HT1080 (cell line): ENCODE measurements around the gene SARDH. TPM values are rescaled to one million over a fixed set of nuclear protein-coding genes. Genes with fewer than 3 reads are reported as not detected.

Source experiments
- DNase-seq: peaks from one replicate; pipeline ENCODE4 v3.0.0-alpha.2; 2015; ENCODE audit warnings: low read depth
- total RNA-seq: library from RNA; depleted of rRNA; stranded (reverse); fragments of >200 nt; shearing (Covaris generic); gene quantifications from 2 replicates; pipeline ENCODE4 v1.2.3, GENCODE V29; 2014

SARDH gene
- total RNA-seq, 1 experiment from 2014 or later: 0.05 TPM

DNA sequence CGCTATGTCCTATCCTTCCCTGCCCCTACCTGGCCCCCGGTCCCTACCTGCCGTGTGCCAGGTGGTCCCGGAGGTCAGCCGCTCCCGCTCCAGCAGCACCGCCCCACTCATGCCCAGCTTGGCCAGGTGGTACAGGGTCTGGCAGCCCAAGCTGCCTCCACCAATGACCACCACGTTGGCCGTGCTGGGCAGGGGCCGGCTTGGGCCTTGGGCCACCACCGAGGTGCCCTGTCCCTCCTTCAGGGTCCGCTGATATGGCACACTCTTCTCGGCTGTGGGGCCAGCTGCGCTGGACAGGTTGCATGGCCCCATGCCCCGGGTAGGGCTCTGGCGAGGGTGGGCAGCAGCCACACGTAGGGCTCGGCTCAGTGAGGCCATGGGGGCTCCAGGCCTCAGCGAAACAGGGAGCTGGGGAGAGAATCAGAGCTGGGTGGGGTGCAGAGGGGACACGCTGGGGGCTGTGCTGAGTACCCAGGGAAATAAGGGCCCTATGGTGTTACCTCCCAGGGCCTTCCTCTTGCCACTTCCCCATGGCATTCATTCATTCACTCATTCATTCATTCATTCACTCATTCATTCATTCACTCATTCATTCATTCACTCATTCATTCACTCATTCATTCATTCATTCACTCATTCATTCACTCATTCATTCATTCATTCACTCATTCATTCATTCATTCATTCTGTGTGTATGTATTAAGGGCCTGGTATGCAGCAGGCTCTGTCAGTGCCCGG lies 4.2 kb downstream of the SARDH start:
- DNase-seq: no peak

DNA sequence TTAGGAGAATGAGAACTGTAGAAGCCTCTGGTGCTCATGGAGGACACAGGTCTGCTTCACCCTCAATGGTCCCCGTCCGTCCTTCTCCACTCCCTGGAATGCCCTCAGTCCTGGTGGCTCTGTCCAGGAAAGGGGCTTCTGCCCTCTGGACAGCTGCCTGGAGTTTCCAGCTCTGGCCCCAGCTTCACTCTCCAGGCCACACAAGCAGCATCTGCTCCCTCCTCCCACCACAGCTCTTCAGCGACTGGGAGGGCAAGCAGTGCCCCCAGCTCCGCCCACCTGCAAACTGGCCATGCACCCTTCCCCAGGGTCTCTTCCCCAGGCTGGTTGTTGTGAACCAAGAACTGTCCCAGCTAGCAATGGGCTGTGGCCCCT lies 4.7 kb downstream of the SARDH start:
- no peak for DNase-seq

DNA sequence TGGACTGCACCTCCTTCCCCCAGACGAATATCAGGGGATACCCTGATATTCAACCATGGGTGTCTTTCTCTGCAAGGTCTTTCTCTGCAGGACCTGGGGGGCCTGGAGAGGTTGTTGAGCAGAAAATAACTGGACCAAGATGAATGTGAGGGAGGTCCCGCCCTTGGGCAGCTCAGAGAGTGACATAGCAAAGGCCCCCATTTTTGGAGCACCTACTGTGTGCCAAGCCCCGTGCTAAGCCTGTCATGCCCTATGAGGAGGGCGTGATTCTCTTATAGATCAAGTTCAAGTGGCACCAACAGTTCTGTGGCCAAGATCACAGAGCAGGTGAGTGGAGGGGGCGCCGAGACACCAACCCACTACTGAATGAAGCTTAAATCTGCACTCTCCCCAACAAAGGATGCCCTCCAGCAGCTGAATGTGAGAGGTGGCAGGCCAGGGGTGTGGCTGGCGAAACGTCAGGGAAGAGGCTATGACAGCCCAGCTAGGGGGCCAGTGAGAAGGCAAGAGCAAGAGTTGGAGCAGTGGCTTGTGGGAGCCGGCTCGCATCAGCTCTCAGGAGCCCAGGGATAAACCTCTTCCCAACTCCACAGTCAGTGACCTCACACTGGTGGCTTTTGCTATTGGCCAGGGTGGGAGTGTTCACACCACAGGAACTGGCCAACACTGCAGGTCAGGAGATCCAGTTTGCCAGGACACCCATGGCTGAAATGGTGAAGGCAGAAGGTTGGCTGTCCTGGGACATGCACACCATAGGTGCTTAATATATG lies 5.3 kb downstream of the SARDH start:
- no peak for DNase-seq

DNA sequence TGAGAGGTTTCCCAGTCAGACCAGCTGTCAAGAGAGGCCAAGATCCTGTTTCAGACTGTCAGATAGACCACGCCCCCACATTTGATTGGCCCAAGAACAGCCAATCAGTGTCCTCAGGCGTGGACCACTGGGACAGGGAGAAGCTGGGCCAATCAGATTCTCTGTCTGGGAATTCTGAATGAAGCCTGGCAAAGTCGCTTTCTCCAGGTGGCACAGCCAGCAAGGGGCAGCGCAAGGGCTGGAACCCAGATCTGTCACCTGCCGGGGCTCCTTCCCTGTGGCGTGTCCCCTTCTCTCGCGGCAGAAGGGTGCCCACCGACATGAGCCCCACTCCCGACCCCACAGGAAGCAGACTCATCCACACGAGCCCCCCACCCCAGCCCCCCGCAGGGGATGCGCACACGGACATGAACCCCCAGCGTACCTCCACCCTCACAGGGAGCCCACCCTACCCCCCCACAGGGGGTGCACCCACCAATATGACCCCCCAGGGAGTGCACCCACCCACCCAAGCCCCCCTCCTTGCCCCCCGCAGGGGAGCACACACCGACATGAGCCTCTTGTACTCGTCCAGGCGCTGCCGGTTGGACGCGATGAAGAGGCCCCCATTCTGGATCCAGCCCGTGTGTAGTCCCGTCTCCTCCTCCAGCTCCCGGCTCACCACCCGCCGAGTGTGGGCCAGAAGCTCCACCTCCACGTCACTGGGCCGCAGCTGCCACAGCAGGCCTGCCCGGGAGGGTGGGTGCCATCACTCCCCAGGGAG lies 6.1 kb downstream of the SARDH start:
- DNase-seq: peak; percentile 48

DNA sequence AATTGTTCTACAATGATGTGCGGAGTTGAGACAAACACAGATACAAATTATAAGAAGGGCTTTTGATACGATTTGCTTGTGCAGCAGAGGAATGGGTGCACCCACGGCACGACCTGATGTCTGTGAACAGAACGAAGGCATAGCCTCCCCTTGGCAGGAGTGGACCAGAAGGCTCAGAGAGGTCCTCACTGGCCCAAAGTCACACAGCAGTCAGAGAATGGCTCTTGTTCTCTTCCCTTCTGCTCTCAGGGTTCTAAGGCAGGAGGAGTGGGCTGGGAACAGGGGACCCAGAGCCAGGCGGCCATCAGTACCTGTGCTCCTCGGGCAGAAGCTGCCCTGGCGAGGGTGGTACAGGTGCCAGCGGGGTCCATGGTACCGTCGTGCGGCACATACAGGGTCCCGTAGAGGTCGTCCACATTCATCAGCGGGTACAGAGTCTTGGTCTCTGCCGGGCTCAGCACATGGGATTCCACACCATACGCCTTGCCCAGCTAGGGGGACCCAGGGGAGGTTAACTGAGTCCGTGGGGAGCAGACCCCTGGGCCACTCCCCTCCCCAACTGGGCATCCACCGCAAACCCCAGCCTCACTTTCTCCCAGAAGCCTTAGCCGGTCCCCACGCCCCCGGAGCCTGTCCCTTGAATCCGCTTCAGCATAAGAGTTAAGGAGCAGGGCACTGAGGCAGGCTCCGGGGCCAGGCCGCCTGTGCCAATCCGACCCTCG lies 7.0 kb downstream of the SARDH start:
- DNase-seq: no peak

DNA sequence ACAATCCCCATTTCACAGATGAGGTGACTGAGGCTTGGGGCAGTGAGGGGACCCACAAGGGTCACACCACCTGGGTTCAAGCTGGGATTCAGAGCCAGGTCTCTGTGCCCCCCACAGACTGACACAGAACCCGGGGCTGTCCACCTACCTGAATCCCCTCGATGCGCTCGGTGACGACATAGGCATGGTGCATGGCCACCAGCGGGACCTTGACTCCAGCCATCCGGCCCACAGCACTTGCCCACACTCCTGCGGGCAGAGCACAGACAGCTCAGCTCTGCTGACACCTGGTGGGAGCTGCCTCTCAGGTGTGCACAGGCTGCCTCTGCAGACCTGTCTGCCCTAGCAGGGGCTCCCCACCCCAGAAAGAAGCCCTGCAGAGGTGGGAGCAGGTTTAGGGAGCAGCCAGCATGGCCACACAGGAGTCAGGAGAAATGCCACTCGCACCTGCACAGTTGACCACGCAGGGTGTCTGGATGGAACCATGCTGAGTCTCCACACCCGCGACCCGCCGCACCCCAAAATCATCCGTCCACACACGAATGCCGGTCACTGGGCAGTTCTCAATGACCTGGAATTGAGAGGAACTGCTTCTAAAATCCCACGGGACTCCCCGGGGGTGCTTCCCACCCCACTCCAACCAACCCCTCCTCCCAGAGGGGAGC lies 8.4 kb downstream of the SARDH start:
- DNase-seq: no peak

DNA sequence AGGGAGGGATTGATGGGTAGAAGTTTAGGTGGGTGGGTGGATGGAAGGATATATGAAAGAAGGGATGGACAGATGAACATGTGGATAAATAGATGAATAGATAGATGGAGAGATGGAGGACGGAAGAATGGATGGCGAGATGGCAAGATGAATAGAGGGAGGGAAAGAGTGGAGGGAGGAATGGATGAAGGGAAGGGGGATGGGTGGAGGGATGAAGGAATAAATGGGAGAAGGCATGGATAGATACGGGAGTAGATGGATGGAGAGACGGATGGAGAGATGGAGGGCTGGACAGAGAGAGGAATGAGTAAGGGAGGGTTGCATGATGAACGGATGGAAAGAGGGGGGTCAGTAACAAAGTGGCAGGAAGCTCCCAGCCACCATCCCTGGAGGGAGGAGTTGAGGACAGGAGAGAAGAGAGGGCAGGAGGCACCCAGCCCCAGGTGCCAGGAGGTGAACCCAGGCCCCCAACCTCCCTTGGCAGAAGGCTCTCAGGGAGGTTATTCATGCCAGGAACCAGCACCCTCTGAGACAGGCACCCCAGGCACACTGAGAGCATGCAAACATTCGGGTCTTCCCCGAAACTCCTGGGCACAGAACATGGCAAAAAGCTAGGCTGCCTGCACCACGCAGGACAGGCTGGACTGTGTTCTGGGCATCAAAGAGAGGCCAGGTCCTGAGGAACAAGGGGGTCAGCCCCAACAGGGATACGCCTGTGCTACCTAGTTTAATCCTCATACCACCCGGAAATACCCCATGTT lies 9.1 kb downstream of the SARDH start:
- no peak for DNase-seq

DNA sequence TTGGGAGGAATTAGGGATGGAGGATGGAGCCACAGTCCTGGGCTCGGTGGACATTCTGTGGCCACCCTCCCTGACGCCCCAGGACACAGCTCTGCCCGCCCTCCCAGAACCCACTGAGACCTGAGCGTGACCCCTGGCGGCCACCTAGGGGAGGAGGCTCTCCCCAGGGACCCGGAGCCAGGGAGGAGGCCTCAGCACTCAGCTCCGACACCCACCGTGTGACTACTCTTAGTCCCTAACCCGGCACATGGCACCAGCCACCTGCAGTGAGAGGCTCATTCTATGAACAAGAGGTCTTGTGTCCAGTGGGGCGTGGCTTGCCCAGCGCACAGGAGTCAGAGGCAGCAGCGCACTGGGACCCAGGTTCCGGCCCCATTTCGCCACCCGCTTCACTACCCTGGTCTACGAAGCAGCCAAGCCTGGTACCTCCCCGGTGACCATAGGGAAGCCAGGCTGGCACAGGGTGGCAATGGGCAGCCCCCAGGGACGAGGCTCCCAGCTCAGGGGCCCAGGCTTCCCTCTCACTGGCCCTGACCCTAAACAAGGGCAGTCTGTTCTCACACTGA lies 10.2 kb downstream of the SARDH start:
- no peak for DNase-seq

DNA sequence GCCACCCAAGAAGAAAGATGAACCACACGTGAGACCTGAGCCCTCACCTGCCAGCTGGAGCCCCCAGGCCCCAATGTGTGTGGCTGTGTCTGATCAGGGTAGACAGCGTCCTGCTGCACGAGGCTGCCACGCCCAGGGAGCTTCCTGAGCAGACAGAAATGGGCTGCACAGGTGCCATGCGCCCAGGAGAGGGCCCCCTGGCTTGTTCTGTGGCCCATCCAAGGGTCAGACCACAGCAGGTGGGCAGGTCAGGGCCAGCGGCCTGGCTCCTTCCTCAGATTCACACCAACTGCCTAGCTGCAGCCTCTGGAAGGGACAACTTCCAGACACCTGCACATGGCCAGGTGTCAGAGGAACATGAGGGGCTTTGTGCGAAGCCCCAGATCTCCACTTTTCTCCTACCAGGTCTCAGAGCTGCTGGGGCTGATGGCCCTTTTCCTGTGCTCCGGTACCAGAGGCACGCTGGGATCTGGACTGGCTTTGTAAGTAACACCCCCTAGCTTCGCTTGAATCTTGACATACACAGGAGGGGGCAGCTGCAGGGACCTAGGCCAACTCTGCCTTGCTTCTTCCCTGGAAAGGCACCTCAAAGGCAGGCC lies 10.8 kb downstream of the SARDH start:
- no peak for DNase-seq

DNA sequence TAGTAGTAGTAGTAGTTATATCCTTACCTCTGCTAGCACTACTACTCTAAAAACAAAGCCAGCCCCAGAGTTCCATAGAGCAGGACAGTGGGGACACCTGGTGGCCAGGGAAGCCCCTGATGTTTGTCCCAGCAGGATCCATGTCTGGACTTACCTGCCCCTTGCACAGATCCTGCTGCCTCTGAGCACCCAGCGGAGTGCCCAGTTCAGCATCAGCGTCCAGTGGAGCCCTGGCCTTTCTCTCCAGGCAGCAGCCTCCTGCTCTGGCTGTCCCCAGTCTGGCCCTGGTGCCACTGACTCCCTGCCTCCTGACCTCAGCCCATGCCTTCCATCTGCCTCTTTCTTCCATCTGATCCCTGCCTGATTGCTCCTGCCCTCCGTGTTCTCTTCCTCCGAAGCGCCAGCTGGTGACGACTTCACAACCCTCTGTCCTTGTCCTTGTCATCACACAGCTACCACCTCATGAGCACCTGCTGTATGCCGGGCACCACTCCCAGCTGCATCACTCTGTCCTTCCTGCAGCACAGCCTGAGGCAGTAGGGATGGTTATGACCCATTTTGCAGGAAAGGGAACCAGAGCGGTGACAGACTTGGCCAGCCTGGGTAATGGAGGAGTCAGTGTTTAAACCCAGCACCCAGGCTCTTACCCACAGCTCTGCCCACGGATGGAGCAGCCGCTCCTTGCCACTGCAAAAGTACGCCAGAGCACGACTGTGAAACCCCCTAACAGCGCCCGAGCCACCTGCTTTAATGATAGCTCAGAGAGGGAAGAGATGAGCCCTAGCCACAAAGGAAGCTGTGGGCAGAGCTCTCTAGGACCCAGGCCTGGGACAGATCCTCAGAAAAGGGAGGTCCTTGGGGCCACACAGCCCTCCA lies 11.5 kb downstream of the SARDH start:
- peak; percentile 49 for DNase-seq

DNA sequence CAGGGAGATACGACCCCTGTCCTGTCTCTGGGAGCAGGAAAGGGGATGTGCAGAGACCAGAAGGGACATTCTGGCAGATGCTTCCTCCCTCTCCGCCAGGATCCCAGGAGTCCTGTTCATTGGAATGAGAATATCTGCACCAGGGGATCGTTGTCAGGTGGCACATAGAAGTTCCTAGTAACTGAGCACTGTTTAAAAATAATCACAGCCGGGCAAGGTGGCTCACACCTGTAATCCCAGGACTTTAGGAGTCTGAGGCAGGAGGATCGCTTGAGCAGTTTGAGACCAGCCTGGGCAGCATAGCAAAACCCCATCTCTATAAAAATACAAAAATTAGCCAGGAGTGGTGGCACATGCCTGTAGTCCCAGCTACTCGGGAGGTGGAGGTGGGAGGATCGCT lies 12.3 kb downstream of the SARDH start:
- no peak for DNase-seq

DNA sequence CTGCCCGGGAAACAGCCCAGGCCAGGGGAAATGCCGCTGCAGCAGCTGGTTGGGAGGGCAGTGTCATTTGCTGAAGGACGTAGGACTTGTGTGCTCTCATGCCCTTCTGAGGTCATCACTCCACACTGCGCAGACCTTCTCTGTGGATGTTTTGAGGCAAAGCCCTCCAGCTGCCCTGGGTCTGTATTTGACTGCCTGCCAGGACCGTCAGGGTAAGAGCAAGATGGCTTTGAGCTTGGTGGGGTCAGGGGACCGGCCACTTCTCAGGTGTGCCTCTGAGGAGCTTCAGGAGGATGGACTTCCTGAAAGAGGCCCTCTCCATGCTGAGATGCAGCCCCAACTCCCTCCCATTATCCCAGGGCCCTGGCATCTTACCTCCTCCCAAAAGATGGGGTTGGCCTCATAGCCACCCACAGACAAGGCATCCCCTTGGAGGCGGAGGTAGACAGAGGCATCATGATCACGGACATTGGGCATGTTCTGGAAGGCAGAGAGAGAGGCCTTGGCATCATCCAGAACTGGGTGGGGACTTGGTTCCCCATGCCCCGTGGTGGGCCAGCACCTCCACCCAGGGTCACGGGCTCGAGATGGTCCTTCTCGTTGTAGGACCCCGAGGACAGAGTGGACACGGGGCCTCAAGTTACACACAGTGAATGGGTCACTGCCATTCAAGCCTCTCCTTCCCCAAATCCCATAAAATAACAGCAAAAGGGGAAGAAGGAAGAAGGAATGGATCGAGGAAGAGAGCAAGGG lies 19.4 kb downstream of the SARDH start:
- DNase-seq: no peak

DNA sequence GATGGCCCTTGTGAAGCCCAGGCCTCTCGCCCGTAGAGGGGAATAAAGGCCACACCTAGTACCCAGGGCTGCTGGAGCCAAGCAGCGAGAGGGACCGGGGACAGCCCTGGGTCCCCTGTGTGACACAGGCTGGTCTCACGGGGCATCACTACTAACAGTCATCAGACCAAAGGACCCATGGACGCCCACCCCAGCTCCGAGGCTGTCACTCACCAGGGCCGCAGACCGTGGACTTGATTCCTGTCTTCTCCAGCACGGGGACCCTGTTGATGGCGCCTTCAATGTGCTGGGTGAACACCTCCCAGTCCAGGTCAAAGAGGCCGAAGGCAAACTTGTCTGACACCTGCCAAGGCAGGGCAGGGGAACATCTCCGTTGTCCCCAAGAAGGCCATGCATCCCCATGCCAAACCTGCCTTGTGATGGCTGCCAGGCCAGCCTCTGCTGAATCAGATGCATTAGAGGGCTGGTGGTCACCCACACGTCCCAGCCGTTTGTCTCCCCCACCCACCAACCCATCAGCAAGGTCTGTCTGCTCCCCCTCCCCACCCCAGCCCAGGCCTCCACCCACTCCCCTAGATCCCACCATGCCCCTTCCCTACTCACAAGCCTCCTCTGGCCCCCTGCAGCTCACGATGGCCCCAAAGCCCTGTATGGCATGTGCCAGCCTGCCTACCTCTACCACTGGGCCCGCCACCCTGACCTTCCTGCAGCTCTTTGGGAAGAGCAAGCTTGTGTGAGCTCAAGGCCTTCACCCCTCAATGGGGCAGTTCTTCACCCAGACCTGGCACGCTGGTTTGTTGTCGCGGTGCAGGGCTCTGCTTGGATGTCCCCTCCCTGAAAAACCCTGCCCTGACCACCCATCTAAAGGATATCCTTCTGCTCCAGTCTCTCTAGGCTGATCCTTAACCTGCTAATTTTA lies 20.8 kb downstream of the SARDH start:
- DNase-seq: no peak

DNA sequence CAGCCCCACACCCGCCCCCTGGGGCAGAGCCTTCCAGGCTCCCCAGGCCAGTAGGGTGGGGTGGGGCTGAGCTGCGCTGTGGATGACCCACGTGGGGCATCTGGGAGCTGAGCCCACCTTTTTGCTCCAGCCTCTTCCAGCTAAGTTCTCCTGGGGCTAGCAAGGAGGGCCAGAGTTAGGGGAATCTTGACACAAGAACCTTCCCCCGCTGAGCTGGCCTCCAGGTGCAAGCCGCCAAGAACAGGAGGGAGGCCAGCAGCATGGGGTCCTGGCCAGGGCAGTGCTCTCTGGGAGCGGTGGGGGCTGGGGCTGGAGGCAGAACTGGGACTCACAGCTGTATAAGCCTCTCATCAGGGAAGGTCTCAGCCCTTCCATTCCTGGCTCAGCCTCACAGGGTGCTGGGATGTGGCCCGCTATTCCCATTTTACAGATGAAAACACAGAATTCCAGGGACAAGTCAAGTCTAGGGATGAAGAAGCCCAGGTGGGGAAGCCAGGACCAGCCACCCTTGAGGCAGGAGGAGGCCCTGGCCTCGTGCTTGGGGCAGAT lies 21.5 kb downstream of the SARDH start:
- DNase-seq: no peak

DNA sequence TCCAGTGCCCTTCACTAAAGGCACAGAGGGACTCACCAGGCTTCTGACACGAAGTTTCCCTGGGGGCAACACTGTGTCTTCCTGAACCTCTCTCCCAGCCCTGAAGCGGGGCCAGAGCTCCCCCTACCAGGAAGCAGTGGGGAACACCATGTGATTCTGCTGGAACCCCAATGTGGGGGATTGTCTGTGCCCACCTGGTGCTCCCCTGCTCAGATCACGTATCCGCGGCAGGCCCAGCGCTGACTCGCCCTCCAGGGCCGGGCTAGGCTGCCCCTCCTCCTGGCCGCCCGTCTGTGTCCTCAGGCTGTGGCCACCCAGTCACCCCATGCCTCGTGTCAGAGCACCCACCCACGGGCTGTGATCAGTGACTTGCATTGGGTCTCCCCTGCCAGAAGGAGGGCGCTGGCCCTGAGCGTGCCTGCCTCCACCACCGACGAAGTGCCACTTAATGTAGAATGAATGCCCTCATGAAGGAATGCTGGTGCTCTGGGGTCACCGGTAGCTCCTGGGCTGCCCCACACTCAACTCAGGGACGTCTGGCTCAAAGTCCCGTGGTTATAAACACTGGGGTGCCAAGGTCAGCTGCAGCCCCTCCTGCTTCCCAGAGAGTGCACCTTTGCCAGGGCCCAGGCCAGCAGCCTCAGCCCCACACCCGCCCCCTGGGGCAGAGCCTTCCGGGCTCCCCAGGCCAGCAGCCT lies 22.1 kb downstream of the SARDH start:
- DNase-seq: no peak
